Stimulated activated CD4-positive, alpha-beta T cell treated with anti-CD3 and anti-CD28 coated beads, Interleukin-15, amount 100 ng/mL, for 24 hours (primary cell): Measurements from ENCODE around the gene CDK5RAP3.
"Not testable (repeated sequence)": the region's sequence is repeated elsewhere in the genome, so short reads cannot be mapped to it uniquely, and the experiment has no call there.

Experiments used
- DNase-seq: peaks from one replicate; pipeline ENCODE4 v3.0.0-alpha.2; 2020

The CDK5RAP3 gene

GRCh38 chr17:47978324-47978723, 7.4 kb downstream of the CDK5RAP3 start:
- DNase-seq = peak; percentile 63

GRCh38 chr17:47980541-47980940, 9.6 kb downstream of the CDK5RAP3 start:
- no peak for DNase-seq

GRCh38 chr17:47981462-47981861, 10.5 kb downstream of the CDK5RAP3 start:
- no peak for DNase-seq

- DNase-seq = no peak
Observed at GRCh38 chr17:47982091-47982617, 11.2 kb downstream of the CDK5RAP3 start.

- no peak for DNase-seq
Observed at GRCh38 chr17:47982645-47983390, 11.9 kb downstream of the CDK5RAP3 start.

- no peak for DNase-seq
Observed at GRCh38 chr17:47983492-47984223, 12.7 kb downstream of the CDK5RAP3 start.

- DNase-seq = no peak
Observed at GRCh38 chr17:47986520-47986919, 15.6 kb downstream of the CDK5RAP3 start.

- DNase-seq = no peak
Observed at GRCh38 chr17:47987240-47987835, 16.4 kb downstream of the CDK5RAP3 start.

GRCh38 chr17:47988445-47988844, 17.5 kb downstream of the CDK5RAP3 start:
- DNase-seq = not testable (repeated sequence)

GRCh38 chr17:47989159-47989558, 18.2 kb downstream of the CDK5RAP3 start:
- DNase-seq = no peak

- DNase-seq = no peak
Observed at GRCh38 chr17:47989700-47990099, 18.8 kb downstream of the CDK5RAP3 start.

GRCh38 chr17:47990962-47991731, 20.2 kb downstream of the CDK5RAP3 start:
- no peak for DNase-seq

GRCh38 chr17:47992216-47992615, 21.3 kb downstream of the CDK5RAP3 start:
- no peak for DNase-seq

GRCh38 chr17:47993031-47993564, 22.2 kb downstream of the CDK5RAP3 start:
- no peak for DNase-seq

- no peak for DNase-seq
Observed at GRCh38 chr17:47993964-47994363, 23.1 kb downstream of the CDK5RAP3 start.

GRCh38 chr17:47994724-47995123, 23.8 kb downstream of the CDK5RAP3 start:
- no peak for DNase-seq

- no peak for DNase-seq
Observed at GRCh38 chr17:47995241-47995935, 24.5 kb downstream of the CDK5RAP3 start.

- DNase-seq = no peak
Observed at GRCh38 chr17:47996201-47996600, 25.3 kb downstream of the CDK5RAP3 start.

GRCh38 chr17:47997586-47997985, 26.7 kb downstream of the CDK5RAP3 start:
- no peak for DNase-seq

GRCh38 chr17:47998044-47998443, 27.1 kb downstream of the CDK5RAP3 start:
- no peak for DNase-seq

- no peak for DNase-seq
Observed at GRCh38 chr17:47999582-47999981, 28.7 kb downstream of the CDK5RAP3 start.

GRCh38 chr17:48001197-48001596, 30.3 kb downstream of the CDK5RAP3 start:
- DNase-seq = no peak
